GM10266 (cell line): Measurements from ENCODE around the gene MAPKBP1.

Source experiments
- DNase-seq: peaks from one replicate; pipeline ENCODE4 v3.0.0; 2012; ENCODE audit errors: extremely low spot score
- CTCF ChIP-seq: IDR thresholded peaks from 2 replicates; pipeline ENCODE4 v1.5.1; 2012; ENCODE audit warnings: mild to moderate bottlenecking, low read depth; ENCODE audit not compliant: control insufficient read depth, insufficient read depth; ENCODE audit errors: missing control alignments

The MAPKBP1 gene

GRCh38 chr15:41876007-41876406, 101.7 kb downstream of the MAPKBP1 start:
- DNase-seq: no peak
- TF ChIP-seq CTCF: no peak

GRCh38 chr15:41876689-41877088, 102.4 kb downstream of the MAPKBP1 start:
- TF ChIP-seq CTCF: no peak
- DNase-seq: no peak
